Neural progenitor cell (in vitro differentiated cells): ENCODE results near the gene TES. TPM values are rescaled to one million over a fixed set of nuclear protein-coding genes. Genes with fewer than 3 reads are reported as not detected.

Experiments
- DNase-seq: peaks from one replicate; pipeline ENCODE4 v3.0.0-alpha.2; 2016; ENCODE audit warnings: low spot score
- H2AFZ ChIP-seq: fragments of 200-600 bp; sonication (generic); replicated peaks from 2 replicates; pipeline ENCODE4 v1.6.1; 2016; ENCODE audit warnings: antibody characterized with exemption
- H3F3A ChIP-seq: fragments of 200-600 bp; sonication (generic); 2 replicates; pipeline ENCODE4 v1.6.1; 2016; ENCODE audit warnings: antibody characterized with exemption, low read depth
- H3K27ac ChIP-seq: fragments of 200-600 bp; sonication (generic); 2 replicates; pipeline ENCODE4 v1.5.1; 2016; ENCODE audit warnings: mild to moderate bottlenecking
- H3K27me3 ChIP-seq: fragments of 200-600 bp; sonication (generic); 2 replicates; pipeline ENCODE4 v1.6.1; 2016; ENCODE audit warnings: mild to moderate bottlenecking, moderate library complexity
- H3K36me3 ChIP-seq: fragments of 200-600 bp; sonication (generic); 2 replicates; pipeline ENCODE4 v1.5.1; 2016
- H3K4me1 ChIP-seq: fragments of 200-600 bp; sonication (generic); 2 replicates; pipeline ENCODE4 v1.6.1; 2016; ENCODE audit warnings: mixed run types
- H3K4me2 ChIP-seq: fragments of 200-600 bp; sonication (generic); 2 replicates; pipeline ENCODE4 v1.6.1; 2016
- H3K4me3 ChIP-seq: fragments of 200-600 bp; sonication (generic); 2 replicates; pipeline ENCODE4 v1.5.1; 2016
- H3K79me2 ChIP-seq: fragments of 200-600 bp; sonication (generic); 2 replicates; pipeline ENCODE4 v1.6.1; 2016; ENCODE audit warnings: low read depth
- H3K9ac ChIP-seq: fragments of 200-600 bp; sonication (generic); 2 replicates; pipeline ENCODE4 v1.6.1; 2016
- H3K9me3 ChIP-seq: fragments of 200-600 bp; sonication (generic); 2 replicates; pipeline ENCODE4 v1.5.1; 2016; ENCODE audit warnings: low read depth
- H4K20me1 ChIP-seq: fragments of 200-600 bp; sonication (generic); 2 replicates; pipeline ENCODE4 v1.6.1; 2016; ENCODE audit warnings: low read depth
- H3K27ac Mint-ChIP-seq: 3 replicates; pipeline ENCODE4 v1.8.0; 2021; ENCODE audit warnings: mixed read lengths
- H3K27me3 Mint-ChIP-seq: 2 replicates; pipeline ENCODE4 v1.8.0; 2022; ENCODE audit warnings: low read depth, mild to moderate bottlenecking, inconsistent platforms, moderate library complexity, mixed read lengths; ENCODE audit not compliant: insufficient read depth
- H3K36me3 Mint-ChIP-seq: 3 replicates; pipeline ENCODE4 v1.8.0; 2021; ENCODE audit warnings: mixed read lengths
- H3K4me1 Mint-ChIP-seq: 3 replicates; pipeline ENCODE4 v1.8.0; 2021; ENCODE audit warnings: mixed read lengths
- H3K4me3 Mint-ChIP-seq: 3 replicates; pipeline ENCODE4 v1.8.0; 2021; ENCODE audit warnings: mild to moderate bottlenecking, moderate library complexity, mixed read lengths
- H3K9me3 Mint-ChIP-seq: 3 replicates; pipeline ENCODE4 v1.8.0; 2020; ENCODE audit warnings: mixed read lengths
- CTCF ChIP-seq: fragments of 200-600 bp; sonication (generic); IDR thresholded peaks from 2 replicates; pipeline ENCODE4 v1.5.1; 2017; ENCODE audit warnings: antibody characterized with exemption, mild to moderate bottlenecking
- EZH2 ChIP-seq: fragments of 200-600 bp; sonication (generic); IDR thresholded peaks from 2 replicates; pipeline ENCODE4 v1.6.1; 2017; ENCODE audit warnings: antibody characterized with exemption, mild to moderate bottlenecking, moderate library complexity
- EZH2phosphoT487 ChIP-seq: fragments of 200-600 bp; sonication (generic); IDR thresholded peaks from 2 replicates; pipeline ENCODE4 v1.6.1; 2017; ENCODE audit warnings: antibody characterized with exemption
- total RNA-seq: library from RNA; depleted of rRNA; stranded (reverse); fragments of >200 nt; gene quantifications from 2 replicates; pipeline ENCODE4 v1.2.3, GENCODE V29; 2015; ENCODE audit warnings: low replicate concordance

Gene TES
- total RNA-seq, 1 donor from 2014 or later, result 10.6 TPM

GRCh38 chr7:116187400-116187799, 22.9 kb upstream of the TES start:
- peaks cover 2% of the 10 kb centered on the region for H3K9me3 ChIP-seq
- no peaks in the 10 kb centered on the region for H3F3A ChIP-seq
- no peak overlapping the region for H2AFZ ChIP-seq
- no peak overlapping the region for H3K4me2 ChIP-seq
- H3K36me3 Mint-ChIP-seq, result peaks cover 1% of the 10 kb centered on the region
- no peaks in the 10 kb centered on the region for H3K27me3 ChIP-seq
- no peak for DNase-seq
- H3K9ac ChIP-seq, result no peak overlapping the region
- H3K36me3 ChIP-seq, result no peaks in the 10 kb centered on the region
- TF ChIP-seq CTCF (no peak), EZH2phosphoT487 (no peak), EZH2 (no peak)
- no peaks in the 10 kb centered on the region for H4K20me1 ChIP-seq
- no peaks in the 10 kb centered on the region for H3K4me1 Mint-ChIP-seq
- H3K27ac ChIP-seq, result no peak overlapping the region
- peaks cover 20% of the 10 kb centered on the region for H3K9me3 Mint-ChIP-seq
- H3K4me3 ChIP-seq, result no peak overlapping the region
- H3K27ac Mint-ChIP-seq, result no peak overlapping the region
- no peaks in the 10 kb centered on the region for H3K4me1 ChIP-seq
- no peaks in the 10 kb centered on the region for H3K79me2 ChIP-seq
- H3K27me3 Mint-ChIP-seq, result peaks cover 8% of the 10 kb centered on the region
- H3K4me3 Mint-ChIP-seq, result no peak overlapping the region

GRCh38 chr7:116193329-116194087, 16.8 kb upstream of the TES start:
- H3K79me2 ChIP-seq, result no peaks in the 10 kb centered on the region
- Mint-ChIP-seq H3K36me3 (no peaks in the 10 kb centered on the region), H3K4me3 (no peak overlapping the region), H3K9me3 (no peaks in the 10 kb centered on the region), H3K4me1 (peaks cover 11% of the 10 kb centered on the region), H3K27ac (no peak overlapping the region), H3K27me3 (peaks cover 3% of the 10 kb centered on the region)
- no peak for DNase-seq
- no peak overlapping the region for H3K4me2 ChIP-seq
- no peaks in the 10 kb centered on the region for H4K20me1 ChIP-seq
- no peak overlapping the region for H3K4me3 ChIP-seq
- H2AFZ ChIP-seq, result no peak overlapping the region
- H3K27me3 ChIP-seq, result no peaks in the 10 kb centered on the region
- no peak overlapping the region for H3K9ac ChIP-seq
- H3K27ac ChIP-seq, result no peak overlapping the region
- no peaks in the 10 kb centered on the region for H3K9me3 ChIP-seq
- no peaks in the 10 kb centered on the region for H3K4me1 ChIP-seq
- H3F3A ChIP-seq, result no peaks in the 10 kb centered on the region
- no peak for TF ChIP-seq CTCF
- no peak for TF ChIP-seq EZH2phosphoT487
- TF ChIP-seq EZH2, result no peak
- H3K36me3 ChIP-seq, result no peaks in the 10 kb centered on the region

GRCh38 chr7:116194115-116194514, 16.2 kb upstream of the TES start:
- no peak for TF ChIP-seq EZH2phosphoT487
- Mint-ChIP-seq H3K4me1 (peaks cover 11% of the 10 kb centered on the region), H3K27ac (no peak overlapping the region), H3K27me3 (peaks cover 3% of the 10 kb centered on the region), H3K4me3 (no peak overlapping the region), H3K9me3 (no peaks in the 10 kb centered on the region), H3K36me3 (no peaks in the 10 kb centered on the region)
- H3K27ac ChIP-seq, result no peak overlapping the region
- H3K79me2 ChIP-seq, result no peaks in the 10 kb centered on the region
- H3K9ac ChIP-seq, result no peak overlapping the region
- no peaks in the 10 kb centered on the region for H3K9me3 ChIP-seq
- no peaks in the 10 kb centered on the region for H3K4me1 ChIP-seq
- H2AFZ ChIP-seq, result no peak overlapping the region
- no peaks in the 10 kb centered on the region for H3F3A ChIP-seq
- no peaks in the 10 kb centered on the region for H4K20me1 ChIP-seq
- H3K4me2 ChIP-seq, result no peak overlapping the region
- no peaks in the 10 kb centered on the region for H3K27me3 ChIP-seq
- no peak for DNase-seq
- no peak overlapping the region for H3K4me3 ChIP-seq
- H3K36me3 ChIP-seq, result no peaks in the 10 kb centered on the region

GRCh38 chr7:116195451-116195850, 14.9 kb upstream of the TES start:
- Mint-ChIP-seq H3K4me3 (no peak overlapping the region), H3K4me1 (peaks cover 11% of the 10 kb centered on the region), H3K36me3 (no peaks in the 10 kb centered on the region), H3K27ac (no peak overlapping the region), H3K9me3 (no peaks in the 10 kb centered on the region), H3K27me3 (peaks cover 5% of the 10 kb centered on the region)
- Histone ChIP-seq H3K9ac (no peak overlapping the region), H3K4me2 (no peak overlapping the region), H3K4me3 (no peak overlapping the region), H3K36me3 (no peaks in the 10 kb centered on the region), H3K9me3 (no peaks in the 10 kb centered on the region), H3K79me2 (no peaks in the 10 kb centered on the region), H3K4me1 (no peaks in the 10 kb centered on the region), H4K20me1 (no peaks in the 10 kb centered on the region), H2AFZ (no peak overlapping the region), H3F3A (no peaks in the 10 kb centered on the region), H3K27me3 (no peaks in the 10 kb centered on the region), H3K27ac (no peak overlapping the region)
- TF ChIP-seq CTCF (no peak), EZH2 (no peak), EZH2phosphoT487 (no peak)
- DNase-seq, result no peak
